ENCODE measurements around the gene ZNF385B.
"Not testable (repeated sequence)": the region's sequence is repeated elsewhere in the genome, so short reads cannot be mapped to it uniquely, and the experiment has no call there.

The ZNF385B gene

GRCh38 chr2:179802051-179802882, 59.1 kb downstream of the ZNF385B start:
- no peak for DNase-seq (ENCODE audit: low read depth in 2 of 2)

- no peak for DNase-seq (ENCODE audit: low read depth in 2 of 2)
Observed at GRCh38 chr2:179800776-179801175, 60.6 kb downstream of the ZNF385B start.

DNA sequence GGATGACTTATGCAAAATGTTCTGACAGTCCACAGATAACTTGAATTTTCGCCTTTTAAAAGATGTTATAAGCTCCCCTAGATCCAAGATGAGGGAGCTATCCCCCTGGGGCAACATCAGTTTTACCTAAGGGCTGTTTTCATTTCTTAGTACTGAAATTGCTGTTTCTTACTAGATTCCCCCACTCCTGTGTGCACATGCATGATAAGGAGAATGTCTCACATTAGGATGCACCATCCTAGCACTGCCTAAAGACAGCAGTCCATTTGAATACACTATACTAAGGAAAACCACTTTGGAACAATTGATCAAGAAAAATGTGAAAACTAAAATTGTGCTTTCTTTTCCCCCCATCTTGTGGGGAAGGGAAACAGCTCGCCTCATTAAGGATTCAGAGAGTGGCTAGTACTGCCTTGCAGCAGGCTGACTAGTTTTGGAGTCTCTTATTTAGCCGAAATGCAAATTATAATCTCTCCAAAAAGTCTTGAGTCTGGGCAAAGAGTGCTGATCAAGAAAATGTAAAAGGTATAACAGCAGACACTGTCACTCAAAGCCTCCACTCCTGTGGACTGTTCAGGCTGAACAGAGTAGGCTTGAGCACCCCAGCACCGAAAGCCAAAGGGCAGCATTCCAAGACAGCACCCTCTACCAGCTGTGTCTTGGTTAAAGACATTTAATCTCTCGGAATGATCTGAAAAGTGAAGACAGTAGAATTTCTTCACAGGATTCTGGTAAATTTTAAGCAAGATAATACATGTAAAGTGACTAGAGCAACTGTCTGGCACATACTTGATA, 65.0 kb downstream of the ZNF385B start:
- no peak for DNase-seq (ENCODE audit: low read depth in 2 of 2)

GRCh38 chr2:179793902-179794301, 67.5 kb downstream of the ZNF385B start:
- no peak for DNase-seq (ENCODE audit: low read depth in 2 of 2)

DNA sequence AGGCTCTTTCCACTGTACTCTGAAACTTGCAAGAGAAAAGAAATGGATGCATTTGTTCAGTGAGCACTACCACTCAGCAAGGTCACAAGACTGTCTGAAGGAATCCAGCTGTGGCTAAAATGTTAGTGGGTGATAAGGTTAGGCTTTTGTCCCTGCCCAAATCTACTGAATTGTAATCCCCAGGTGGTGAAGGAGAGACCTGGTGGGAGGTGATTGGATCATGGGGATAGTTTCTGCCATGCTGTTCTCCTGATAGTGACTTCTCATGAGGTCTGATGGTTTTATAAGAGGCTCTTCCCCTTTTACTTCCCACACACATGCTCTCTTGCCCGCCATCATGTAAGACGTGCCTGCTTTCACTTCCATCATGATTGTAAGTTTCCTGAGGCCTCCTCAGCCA, 68.2 kb downstream of the ZNF385B start:
- no peak for DNase-seq (ENCODE audit: low read depth in 2 of 2)

- no peak for DNase-seq (ENCODE audit: low read depth in 2 of 2)
Observed at GRCh38 chr2:179790235-179791217, 70.9 kb downstream of the ZNF385B start.

- DNase-seq (ENCODE audit: low read depth in 2 of 2) = no peak
Observed at GRCh38 chr2:179788104-179788503, 73.3 kb downstream of the ZNF385B start.

DNA sequence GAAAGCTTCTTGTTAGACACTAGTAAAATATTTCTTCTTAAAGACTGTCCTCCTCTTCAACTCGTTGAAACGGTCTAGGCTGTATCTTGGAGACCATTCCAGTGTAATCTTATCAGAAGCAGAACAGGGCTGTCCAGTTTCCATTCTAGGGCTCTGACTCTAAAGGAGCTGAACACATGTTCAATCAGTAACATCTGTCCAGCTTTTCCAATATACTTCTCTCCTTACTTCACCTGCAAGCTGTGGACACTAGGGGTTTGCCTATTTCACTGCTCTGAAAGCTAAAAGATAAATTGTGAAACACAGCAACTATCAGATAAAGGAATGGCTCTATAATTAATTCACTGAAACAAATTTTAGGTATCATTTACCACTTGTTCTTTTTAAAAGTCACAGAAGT, 73.8 kb downstream of the ZNF385B start:
- DNase-seq (ENCODE audit: low read depth in 2 of 2) = no peak

DNA sequence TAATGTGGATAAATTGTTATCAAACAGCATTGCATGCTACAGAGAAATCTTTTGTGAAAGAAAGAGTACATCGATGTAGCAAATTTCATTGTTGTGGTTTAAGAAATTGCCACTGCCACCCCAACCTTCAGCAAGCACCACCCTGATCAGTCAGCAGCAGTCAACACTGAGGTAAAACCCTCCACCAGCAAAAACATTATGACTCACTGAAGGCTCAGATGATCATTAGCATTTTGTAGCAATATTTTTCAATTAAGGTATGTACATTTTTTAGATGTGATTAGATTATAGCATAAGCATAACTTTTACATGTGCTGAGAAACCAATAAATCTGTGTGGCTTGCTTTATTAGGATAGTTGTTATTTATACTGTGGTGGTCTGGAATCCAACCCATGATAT, 75.5 kb downstream of the ZNF385B start:
- DNase-seq (ENCODE audit: low read depth in 2 of 2) = no peak

GRCh38 chr2:179782346-179782745, 79.1 kb downstream of the ZNF385B start:
- DNase-seq (ENCODE audit: low read depth in 2 of 2) = not testable (repeated sequence)

GRCh38 chr2:179773986-179774385, 87.4 kb downstream of the ZNF385B start:
- DNase-seq (ENCODE audit: low read depth in 2 of 2) = no peak

- DNase-seq (ENCODE audit: low read depth in 2 of 2) = no peak
Observed at GRCh38 chr2:179772346-179772745, 89.1 kb downstream of the ZNF385B start.

DNA sequence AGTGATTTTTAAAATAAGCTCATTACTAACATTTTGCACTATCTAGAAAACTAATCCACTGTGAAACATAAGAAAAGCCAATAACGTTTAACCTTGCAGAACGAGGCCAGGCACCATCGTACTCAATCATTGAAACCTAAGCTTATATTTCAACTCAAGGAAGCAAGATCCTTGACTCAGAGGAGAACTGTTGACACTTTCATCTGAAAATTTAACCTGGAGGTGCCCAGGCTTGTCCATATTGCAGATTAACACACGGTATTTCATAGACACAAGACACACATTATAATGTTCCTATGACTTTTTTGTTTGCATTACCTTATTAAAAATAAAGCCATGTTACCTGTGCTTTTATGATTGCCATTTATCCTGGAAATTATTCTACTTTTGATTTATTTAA, 89.6 kb downstream of the ZNF385B start:
- no peak for DNase-seq (ENCODE audit: low read depth in 2 of 2)

DNA sequence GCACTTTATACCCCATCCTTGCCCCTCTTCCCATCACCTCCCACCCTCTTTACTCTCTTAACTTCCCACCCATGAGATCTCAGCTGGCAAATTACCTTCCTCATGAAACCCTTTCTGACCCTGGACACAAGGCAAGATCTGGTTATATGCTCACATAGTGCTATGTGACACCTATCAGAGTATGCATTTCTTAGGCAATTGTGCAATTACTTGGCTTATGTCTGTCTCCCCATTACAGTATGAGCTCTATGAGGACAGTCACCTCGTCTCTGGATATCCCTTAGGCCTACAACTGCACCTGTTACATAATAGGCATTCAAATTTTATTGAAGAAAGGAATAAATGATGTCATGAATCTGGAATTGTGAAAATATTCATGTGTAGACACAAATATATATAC, 91.4 kb downstream of the ZNF385B start:
- DNase-seq (ENCODE audit: low read depth in 2 of 2) = no peak

GRCh38 chr2:179769323-179769722, 92.1 kb downstream of the ZNF385B start:
- DNase-seq (ENCODE audit: low read depth in 2 of 2) = no peak

DNA sequence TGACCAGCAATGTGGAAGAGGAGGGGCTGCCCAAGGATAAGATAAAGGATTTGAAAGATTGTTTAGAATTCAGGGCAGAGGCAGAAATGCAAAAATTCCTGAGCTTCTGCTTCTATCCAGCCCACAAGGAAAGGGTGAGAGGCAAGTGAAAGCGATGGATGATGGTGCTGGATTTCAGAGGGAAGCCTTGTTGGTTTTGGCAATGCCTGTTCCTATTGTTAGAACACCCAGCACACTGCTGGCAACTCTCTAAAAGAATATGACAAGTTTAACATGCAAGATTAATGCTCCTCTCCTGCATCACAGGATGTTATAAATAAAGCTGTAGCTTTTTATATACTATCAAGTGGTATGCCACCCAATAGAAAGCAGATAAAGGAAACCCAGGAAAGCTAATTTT, 92.6 kb downstream of the ZNF385B start:
- DNase-seq (ENCODE audit: low read depth in 2 of 2) = no peak

DNA sequence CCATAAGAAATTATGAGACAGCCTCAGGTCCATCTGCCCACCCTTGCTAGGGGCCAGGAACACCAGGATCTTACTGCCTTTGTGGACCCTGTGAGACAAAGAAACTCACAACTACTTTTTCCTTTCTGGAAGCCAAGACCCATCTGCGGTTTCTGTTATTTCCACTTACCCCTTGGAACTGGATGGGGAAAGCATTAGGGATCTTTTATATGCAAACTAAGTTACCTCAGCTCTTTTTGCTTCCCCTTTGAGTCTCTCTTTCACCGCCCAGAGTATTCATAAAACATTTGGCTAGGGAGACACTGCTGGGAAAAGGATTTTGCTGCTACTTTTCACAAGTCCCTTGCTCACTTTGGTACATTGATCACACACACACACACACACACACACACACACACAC, 95.7 kb downstream of the ZNF385B start:
- DNase-seq (ENCODE audit: low read depth in 2 of 2) = no peak

GRCh38 chr2:179764710-179765109, 96.7 kb downstream of the ZNF385B start:
- DNase-seq (ENCODE audit: low read depth in 2 of 2) = no peak

GRCh38 chr2:179758636-179759035, 102.8 kb downstream of the ZNF385B start:
- DNase-seq (ENCODE audit: low read depth in 2 of 2) = no peak

DNA sequence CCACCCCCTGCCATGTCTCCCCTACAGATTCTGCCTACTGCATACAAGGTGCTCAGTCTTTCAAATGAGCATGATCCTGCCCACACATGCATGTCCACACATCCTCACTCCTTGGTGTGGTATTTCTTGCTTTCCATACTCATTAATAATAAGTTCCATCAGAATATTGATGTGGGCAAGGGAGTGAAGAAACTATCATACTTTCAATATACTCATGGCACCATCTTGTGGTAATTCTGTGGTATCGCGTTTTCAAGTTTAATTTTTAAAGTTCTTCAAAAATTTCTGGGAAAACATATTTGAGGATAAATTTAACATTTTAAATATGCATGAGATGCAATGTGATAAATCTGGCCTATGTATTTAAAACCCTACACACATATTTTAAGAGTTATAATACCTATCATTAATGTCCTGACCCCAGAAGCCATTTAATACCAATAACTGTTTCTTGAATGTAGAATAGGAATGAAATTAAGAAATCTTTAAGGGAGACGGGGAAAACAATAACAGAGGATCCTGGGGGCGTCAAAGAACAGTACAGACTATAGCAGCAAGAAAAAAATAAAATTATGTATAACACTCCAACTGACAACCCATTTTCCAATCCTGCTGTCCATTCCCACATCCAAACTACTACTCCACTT, 110.1 kb downstream of the ZNF385B start:
- DNase-seq (ENCODE audit: low read depth in 2 of 2) = no peak

DNA sequence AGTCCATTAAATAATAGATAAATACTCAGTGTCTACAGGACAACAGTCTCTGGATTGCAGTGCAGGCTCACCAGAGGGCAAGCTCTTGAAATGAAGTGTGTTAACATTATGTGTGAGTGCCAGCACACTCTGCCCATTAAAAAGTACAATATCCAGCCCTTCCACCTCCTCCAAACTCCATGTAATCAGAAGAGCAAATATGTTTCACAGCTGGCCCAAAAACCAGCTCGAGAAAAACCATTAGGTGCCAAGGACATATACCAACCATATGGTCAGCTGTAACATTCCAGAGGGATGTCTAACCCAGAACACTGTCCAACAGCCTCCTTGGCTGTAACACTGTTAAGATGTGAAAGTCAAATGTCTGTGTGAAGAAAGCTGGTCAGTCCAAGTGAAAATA, 112.2 kb downstream of the ZNF385B start:
- no peak for DNase-seq (ENCODE audit: low read depth in 2 of 2)
